ENCODE data around the gene DHX15. TPM values are rescaled to one million over a fixed set of nuclear protein-coding genes. Genes with fewer than 3 reads are reported as not detected.

DHX15 gene
- total and polyA plus RNA-seq, 9 of the 15 experiments (the other 6 are each of a cell fraction or from before 2014, with no cell fraction given) = 165 to 287 (median 208) TPM

DNA sequence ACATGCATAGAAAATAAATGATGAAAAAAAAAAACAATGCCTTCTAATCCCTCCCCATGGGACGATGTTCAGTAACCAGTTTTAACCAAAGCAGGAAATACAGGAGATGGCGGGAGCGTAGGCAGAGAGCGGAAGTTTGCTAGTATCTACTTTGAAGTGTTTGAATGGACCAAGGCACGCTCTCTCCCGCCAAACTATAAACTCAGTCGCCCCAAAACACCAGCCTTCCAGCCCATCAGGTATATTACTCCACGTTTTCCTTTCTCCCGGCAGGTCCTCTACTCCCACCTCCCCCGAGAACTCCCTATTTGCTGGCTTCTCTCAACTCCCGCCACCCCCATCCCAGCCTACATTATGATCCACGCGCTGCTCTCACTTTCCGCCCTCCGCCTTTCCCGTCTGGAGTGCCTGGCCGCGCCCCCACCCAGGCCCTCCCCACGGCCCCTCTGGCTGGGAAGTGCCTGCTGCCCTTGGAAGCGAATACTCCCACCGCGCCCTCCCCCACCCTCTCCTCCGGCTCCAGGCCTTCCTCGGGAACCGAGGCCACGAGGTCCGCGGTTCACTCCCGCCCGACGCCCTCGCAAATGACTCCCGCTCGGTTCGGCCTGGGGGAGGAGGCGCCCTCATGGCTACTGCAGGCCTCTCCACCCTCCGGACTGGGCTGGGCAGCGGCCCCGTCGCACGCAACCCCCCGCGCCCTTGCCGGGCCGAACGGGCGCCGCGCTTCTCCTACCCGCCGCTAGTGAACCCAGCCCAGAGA lies 723 bp downstream of the DHX15 start (continued):
- TF ChIP-seq, protein P1, sequence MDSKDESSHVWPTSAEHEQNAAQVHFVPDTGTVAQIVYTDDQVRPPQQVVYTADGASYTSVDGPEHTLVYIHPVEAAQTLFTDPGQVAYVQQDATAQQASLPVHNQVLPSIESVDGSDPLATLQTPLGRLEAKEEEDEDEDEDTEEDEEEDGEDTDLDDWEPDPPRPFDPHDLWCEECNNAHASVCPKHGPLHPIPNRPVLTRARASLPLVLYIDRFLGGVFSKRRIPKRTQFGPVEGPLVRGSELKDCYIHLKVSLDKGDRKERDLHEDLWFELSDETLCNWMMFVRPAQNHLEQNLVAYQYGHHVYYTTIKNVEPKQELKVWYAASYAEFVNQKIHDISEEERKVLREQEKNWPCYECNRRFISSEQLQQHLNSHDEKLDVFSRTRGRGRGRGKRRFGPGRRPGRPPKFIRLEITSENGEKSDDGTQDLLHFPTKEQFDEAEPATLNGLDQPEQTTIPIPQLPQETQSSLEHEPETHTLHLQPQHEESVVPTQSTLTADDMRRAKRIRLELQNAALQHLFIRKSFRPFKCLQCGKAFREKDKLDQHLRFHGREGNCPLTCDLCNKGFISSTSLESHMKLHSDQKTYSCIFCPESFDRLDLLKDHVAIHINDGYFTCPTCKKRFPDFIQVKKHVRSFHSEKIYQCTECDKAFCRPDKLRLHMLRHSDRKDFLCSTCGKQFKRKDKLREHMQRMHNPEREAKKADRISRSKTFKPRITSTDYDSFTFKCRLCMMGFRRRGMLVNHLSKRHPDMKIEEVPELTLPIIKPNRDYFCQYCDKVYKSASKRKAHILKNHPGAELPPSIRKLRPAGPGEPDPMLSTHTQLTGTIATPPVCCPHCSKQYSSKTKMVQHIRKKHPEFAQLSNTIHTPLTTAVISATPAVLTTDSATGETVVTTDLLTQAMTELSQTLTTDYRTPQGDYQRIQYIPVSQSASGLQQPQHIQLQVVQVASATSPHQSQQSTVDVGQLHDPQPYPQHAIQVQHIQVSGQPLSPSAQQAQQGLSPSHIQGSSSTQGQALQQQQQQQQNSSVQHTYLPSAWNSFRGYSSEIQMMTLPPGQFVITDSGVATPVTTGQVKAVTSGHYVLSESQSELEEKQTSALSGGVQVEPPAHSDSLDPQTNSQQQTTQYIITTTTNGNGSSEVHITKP (IDR thresholded peaks at IDR 0.05; ENCODE audit: partially characterized antibody) = peak; percentile 21
- TF ChIP-seq, protein P2, sequence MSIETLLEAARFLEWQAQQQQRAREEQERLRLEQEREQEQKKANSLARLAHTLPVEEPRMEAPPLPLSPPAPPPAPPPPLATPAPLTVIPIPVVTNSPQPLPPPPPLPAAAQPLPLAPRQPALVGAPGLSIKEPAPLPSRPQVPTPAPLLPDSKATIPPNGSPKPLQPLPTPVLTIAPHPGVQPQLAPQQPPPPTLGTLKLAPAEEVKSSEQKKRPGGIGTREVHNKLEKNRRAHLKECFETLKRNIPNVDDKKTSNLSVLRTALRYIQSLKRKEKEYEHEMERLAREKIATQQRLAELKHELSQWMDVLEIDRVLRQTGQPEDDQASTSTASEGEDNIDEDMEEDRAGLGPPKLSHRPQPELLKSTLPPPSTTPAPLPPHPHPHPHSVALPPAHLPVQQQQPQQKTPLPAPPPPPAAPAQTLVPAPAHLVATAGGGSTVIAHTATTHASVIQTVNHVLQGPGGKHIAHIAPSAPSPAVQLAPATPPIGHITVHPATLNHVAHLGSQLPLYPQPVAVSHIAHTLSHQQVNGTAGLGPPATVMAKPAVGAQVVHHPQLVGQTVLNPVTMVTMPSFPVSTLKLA (conservative IDR thresholded peaks at IDR 0.05) = peak; percentile 58 to 68; a peak in 3 of 4 replicates
- TF ChIP-seq, protein P3, sequence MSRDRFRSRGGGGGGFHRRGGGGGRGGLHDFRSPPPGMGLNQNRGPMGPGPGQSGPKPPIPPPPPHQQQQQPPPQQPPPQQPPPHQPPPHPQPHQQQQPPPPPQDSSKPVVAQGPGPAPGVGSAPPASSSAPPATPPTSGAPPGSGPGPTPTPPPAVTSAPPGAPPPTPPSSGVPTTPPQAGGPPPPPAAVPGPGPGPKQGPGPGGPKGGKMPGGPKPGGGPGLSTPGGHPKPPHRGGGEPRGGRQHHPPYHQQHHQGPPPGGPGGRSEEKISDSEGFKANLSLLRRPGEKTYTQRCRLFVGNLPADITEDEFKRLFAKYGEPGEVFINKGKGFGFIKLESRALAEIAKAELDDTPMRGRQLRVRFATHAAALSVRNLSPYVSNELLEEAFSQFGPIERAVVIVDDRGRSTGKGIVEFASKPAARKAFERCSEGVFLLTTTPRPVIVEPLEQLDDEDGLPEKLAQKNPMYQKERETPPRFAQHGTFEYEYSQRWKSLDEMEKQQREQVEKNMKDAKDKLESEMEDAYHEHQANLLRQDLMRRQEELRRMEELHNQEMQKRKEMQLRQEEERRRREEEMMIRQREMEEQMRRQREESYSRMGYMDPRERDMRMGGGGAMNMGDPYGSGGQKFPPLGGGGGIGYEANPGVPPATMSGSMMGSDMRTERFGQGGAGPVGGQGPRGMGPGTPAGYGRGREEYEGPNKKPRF (IDR thresholded peaks at IDR 0.05; ENCODE audit: low read depth, low read length) = no peak
- TF ChIP-seq SAP30 (IDR thresholded peaks at IDR 0.05; ENCODE audit: borderline replicate concordance, insufficient read depth, low read depth, low read length, poor library complexity, severe bottlenecking) (peak; percentile 43), PCBP1 (IDR thresholded peaks at IDR 0.05; ENCODE audit: low read depth, low read length, poor library complexity, severe bottlenecking) (peak; percentile 89), ZNF695 (CRISPR knock-in tag; IDR thresholded peaks at IDR 0.05) (no peak), ZNF699 (CRISPR knock-in tag; IDR thresholded peaks at IDR 0.05; ENCODE audit: insufficient replicate concordance) (no peak), CSDE1 (IDR thresholded peaks at IDR 0.05) (no peak), RB1 (IDR thresholded peaks at IDR 0.05; ENCODE audit: low read depth) (peak; percentile 51; the same call in 1 of the 2 replicates)
- TF ChIP-seq, protein P4, sequence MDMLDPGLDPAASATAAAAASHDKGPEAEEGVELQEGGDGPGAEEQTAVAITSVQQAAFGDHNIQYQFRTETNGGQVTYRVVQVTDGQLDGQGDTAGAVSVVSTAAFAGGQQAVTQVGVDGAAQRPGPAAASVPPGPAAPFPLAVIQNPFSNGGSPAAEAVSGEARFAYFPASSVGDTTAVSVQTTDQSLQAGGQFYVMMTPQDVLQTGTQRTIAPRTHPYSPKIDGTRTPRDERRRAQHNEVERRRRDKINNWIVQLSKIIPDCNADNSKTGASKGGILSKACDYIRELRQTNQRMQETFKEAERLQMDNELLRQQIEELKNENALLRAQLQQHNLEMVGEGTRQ (CRISPR knock-in tag; IDR thresholded peaks at IDR 0.05) = no peak
- TF ChIP-seq, protein P5, sequence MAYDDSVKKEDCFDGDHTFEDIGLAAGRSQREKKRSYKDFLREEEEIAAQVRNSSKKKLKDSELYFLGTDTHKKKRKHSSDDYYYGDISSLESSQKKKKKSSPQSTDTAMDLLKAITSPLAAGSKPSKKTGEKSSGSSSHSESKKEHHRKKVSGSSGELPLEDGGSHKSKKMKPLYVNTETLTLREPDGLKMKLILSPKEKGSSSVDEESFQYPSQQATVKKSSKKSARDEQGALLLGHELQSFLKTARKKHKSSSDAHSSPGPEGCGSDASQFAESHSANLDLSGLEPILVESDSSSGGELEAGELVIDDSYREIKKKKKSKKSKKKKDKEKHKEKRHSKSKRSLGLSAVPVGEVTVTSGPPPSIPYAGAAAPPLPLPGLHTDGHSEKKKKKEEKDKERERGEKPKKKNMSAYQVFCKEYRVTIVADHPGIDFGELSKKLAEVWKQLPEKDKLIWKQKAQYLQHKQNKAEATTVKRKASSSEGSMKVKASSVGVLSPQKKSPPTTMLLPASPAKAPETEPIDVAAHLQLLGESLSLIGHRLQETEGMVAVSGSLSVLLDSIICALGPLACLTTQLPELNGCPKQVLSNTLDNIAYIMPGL (CRISPR knock-in tag; IDR thresholded peaks at IDR 0.05) = peak; percentile 54; the same call in 1 of the 2 replicates

All from K562 (cell line).